ENCODE results near the gene TRAF3IP1.

The TRAF3IP1 gene

DNA sequence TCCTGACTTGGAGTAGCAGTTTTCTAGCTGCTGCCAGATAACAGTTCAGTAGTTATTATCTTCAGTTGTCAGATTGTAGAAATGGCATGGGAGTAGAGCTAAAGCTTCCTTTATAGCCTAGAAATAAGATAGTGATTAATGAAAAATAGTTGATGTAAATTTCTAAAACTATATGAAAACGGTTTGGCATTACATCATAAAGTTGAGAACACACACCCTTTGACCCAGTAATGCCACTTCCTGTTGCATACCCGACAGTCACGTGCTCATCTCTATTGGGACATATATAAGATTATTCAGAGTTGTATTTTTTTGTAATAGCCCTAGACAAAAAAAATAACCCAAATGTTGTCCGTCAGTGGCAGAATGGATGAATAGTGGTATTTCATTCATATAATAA, 67.0 kb downstream of the TRAF3IP1 start:
- H3K4me3 Mint-ChIP-seq: no peak overlapping the region
- H3K9me3 Mint-ChIP-seq: peaks cover 8% of the 10 kb centered on the region
- peaks cover 4% of the 10 kb centered on the region for H3K27me3 Mint-ChIP-seq (ENCODE audit: low read depth)
- no peak overlapping the region for H3K27ac Mint-ChIP-seq
- TF ChIP-seq, protein P1, sequence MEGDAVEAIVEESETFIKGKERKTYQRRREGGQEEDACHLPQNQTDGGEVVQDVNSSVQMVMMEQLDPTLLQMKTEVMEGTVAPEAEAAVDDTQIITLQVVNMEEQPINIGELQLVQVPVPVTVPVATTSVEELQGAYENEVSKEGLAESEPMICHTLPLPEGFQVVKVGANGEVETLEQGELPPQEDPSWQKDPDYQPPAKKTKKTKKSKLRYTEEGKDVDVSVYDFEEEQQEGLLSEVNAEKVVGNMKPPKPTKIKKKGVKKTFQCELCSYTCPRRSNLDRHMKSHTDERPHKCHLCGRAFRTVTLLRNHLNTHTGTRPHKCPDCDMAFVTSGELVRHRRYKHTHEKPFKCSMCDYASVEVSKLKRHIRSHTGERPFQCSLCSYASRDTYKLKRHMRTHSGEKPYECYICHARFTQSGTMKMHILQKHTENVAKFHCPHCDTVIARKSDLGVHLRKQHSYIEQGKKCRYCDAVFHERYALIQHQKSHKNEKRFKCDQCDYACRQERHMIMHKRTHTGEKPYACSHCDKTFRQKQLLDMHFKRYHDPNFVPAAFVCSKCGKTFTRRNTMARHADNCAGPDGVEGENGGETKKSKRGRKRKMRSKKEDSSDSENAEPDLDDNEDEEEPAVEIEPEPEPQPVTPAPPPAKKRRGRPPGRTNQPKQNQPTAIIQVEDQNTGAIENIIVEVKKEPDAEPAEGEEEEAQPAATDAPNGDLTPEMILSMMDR (IDR thresholded peaks at IDR 0.05; ENCODE audit: unreplicated experiment in 3 of 3): no peak
- peaks cover 11% of the 10 kb centered on the region for H3K4me1 Mint-ChIP-seq
- H3K36me3 Mint-ChIP-seq (ENCODE audit: low read depth): peaks cover 23% of the 10 kb centered on the region

DNA sequence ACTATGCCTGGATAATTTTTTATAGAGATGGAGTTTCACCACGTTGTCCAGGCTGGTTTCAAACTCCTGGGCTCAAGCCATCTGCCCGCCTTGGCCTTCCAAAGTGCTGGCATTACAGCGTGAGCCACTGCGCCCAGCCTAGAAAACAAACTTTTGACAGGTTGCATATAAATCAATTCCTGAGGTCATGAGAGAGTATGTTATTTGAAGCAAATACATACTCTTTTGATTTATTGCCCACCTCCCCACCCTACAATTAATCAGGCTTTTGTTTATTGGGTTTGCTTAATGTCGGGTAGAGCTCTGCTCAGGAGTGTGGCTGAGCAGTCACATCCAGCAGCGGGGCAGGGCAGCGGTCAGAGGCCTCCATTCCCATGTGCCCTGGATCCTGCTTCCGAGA, 68.5 kb downstream of the TRAF3IP1 start:
- Mint-ChIP-seq H3K27me3 (ENCODE audit: low read depth) (no peaks in the 10 kb centered on the region), H3K4me3 (no peak overlapping the region), H3K4me1 (peaks cover 11% of the 10 kb centered on the region), H3K9me3 (peaks cover 4% of the 10 kb centered on the region), H3K36me3 (ENCODE audit: low read depth) (peaks cover 10% of the 10 kb centered on the region), H3K27ac (no peak overlapping the region)
- TF ChIP-seq, protein P1 (IDR thresholded peaks at IDR 0.05; ENCODE audit: unreplicated experiment in 3 of 3): no peak

DNA sequence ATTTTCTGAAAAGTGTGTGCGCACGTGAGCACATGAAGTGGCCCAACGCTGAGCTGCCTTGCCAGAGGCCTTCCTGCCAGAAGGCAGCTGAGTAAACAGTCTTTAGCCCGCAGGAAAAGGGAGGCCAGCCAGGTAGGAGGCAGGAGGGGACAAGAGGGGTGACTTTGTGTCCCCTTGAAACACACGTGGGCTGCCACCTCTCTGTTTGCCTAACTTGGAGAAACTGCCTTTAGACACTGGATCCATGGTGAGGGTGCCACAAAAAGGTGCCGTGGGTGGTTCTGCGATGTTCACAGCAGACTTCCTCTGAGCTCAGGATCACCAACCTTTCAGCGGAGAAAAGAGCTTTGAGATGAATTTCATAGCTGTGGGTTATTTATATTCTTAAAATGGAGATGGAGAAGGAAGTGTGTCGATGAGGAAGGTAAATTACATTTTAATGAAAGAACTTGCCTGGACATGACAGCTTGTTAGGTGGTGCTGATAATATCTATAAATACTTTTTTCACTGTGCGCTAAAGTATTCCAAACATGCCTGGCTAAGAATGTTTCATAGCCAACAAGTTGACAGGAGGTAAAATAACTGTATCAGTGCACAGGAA, 69.8 kb downstream of the TRAF3IP1 start:
- peaks cover 4% of the 10 kb centered on the region for H3K27me3 Mint-ChIP-seq (ENCODE audit: low read depth)
- H3K27ac Mint-ChIP-seq: no peak overlapping the region
- H3K9me3 Mint-ChIP-seq: no peaks in the 10 kb centered on the region
- TF ChIP-seq, protein P1 (IDR thresholded peaks at IDR 0.05; ENCODE audit: unreplicated experiment in 3 of 3): no peak
- peaks cover 4% of the 10 kb centered on the region for H3K36me3 Mint-ChIP-seq (ENCODE audit: low read depth)
- no peak overlapping the region for H3K4me3 Mint-ChIP-seq
- H3K4me1 Mint-ChIP-seq: peaks cover 11% of the 10 kb centered on the region

DNA sequence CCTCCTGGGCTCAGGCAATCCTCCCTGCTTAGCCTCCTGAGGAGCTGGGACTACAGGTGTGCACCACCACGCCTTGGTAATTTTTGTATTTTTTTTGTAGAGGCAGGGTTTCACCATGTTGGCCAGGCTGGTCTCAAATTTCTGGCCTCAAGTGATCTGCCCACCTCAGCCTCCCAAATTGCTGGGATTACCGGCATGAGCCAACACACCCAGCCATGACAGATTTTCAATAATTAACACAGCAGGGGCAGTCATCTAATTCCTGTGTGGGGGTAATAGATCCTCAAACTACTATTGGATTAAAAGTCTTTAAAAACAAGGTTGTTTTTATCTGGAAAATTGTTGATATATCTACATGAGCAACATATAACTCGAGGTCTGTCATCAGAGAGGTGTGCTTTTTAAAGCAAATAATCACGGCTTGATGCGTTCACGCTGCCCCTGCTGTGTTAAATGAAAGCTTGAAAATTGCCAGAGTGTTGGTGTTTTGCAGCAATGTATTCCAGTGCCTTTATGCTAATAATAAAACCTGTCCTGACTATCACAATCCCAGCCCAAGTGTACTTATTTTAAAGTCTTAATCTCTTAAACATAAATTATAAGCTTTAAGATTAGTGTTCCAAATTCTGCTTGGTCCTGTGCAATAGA, 70.8 kb downstream of the TRAF3IP1 start:
- Mint-ChIP-seq H3K9me3 (no peaks in the 10 kb centered on the region), H3K27ac (no peak overlapping the region), H3K4me3 (no peak overlapping the region), H3K36me3 (ENCODE audit: low read depth) (peaks cover 4% of the 10 kb centered on the region), H3K4me1 (peaks cover 11% of the 10 kb centered on the region), H3K27me3 (ENCODE audit: low read depth) (peaks cover 5% of the 10 kb centered on the region)
- TF ChIP-seq, protein P1 (IDR thresholded peaks at IDR 0.05; ENCODE audit: unreplicated experiment in 3 of 3): no peak

DNA sequence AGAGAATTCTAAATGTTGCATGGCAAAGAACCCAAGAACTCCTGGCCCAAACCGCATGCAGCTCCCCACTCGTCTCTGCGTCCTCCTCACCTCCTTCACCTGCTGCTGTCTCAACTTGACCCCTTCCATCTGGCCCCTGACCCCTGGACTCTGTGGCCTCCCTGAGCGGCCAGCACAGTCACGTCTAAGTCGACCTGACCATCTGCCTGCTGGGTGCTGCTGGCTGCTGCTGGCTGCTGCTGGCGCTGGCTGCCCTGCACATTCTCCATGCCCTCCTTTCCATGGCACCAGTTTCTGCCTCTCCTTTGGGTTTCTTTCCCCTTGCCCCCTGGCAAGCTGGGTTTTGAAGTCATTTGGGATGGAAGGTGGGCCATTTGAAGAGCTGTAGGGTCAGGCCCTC, 76.3 kb downstream of the TRAF3IP1 start:
- Mint-ChIP-seq H3K4me1 (peaks cover 7% of the 10 kb centered on the region), H3K36me3 (ENCODE audit: low read depth) (peaks cover 21% of the 10 kb centered on the region), H3K27me3 (ENCODE audit: low read depth) (peaks cover 5% of the 10 kb centered on the region), H3K4me3 (no peak overlapping the region), H3K9me3 (no peaks in the 10 kb centered on the region), H3K27ac (no peak overlapping the region)
- TF ChIP-seq, protein P1 (IDR thresholded peaks at IDR 0.05; ENCODE audit: unreplicated experiment in 3 of 3): no peak

DNA sequence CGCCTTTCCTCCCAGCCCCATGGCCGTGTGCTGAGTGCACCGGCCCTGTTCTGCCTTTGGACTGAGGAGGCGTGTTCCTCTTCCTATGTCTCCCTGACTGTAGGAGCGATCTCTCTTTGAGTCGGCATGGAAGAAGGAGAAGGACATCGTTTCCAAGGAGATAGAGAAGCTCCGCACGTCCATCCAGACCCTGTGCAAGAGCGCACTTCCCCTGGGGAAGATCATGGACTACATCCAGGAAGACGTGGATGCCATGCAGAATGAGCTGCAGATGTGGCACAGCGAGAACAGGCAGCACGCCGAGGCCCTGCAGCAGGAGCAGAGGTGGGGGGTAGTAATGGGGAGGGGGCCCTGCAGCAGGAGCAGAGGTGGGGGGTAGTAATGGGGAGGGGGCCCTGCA, 77.0 kb downstream of the TRAF3IP1 start:
- H3K4me3 Mint-ChIP-seq: no peak overlapping the region
- H3K36me3 Mint-ChIP-seq (ENCODE audit: low read depth): peaks cover 21% of the 10 kb centered on the region
- TF ChIP-seq, protein P1 (IDR thresholded peaks at IDR 0.05; ENCODE audit: unreplicated experiment in 3 of 3): no peak
- H3K27ac Mint-ChIP-seq: peak overlapping the region in 1 of 3 experiments; percentile 21
- peaks cover 7% of the 10 kb centered on the region for H3K4me1 Mint-ChIP-seq
- peaks cover 5% of the 10 kb centered on the region for H3K27me3 Mint-ChIP-seq (ENCODE audit: low read depth)
- H3K9me3 Mint-ChIP-seq: no peaks in the 10 kb centered on the region
